Panc1 (cell line): Measurements from ENCODE around the gene METTL22.

Experiments used
- POLR2AphosphoS5 ChIP-seq: IDR thresholded peaks from 2 replicates; pipeline ENCODE4 v1.6.1; 2012; ENCODE audit warnings: mild to moderate bottlenecking, low read depth, low read length, moderate library complexity
- TCF7L2 ChIP-seq: IDR thresholded peaks from 2 replicates; pipeline ENCODE4 v1.6.1; 2011; ENCODE audit warnings: mild to moderate bottlenecking, low read depth, low read length, inconsistent platforms
- TF ChIP-seq, protein P1 (sequence below): fragments of 450-650 bp; IDR thresholded peaks from 2 replicates; pipeline ENCODE4 v1.5.1; 2017; ENCODE audit warnings: mild to moderate bottlenecking

DNA sequence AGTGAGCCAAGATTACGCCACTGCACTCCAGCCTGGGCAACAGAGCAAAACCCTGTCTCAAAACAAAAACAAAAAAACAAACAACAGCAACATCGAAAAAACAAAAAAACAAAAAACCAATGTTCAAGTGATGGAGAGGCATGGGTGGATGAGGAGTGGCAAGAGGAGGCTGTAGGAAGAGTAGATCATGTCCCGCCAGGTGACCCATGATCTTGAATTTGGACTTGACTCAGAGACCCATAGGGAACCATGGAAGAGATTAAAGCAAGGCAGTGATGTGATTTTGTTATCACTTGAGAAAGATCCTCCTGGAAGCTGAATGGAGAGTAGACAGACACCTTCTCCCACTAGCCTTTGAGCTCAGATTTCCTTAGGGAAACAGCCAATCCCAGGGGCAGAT is 64.1 kb downstream of the METTL22 start:
- TF ChIP-seq, protein P1, sequence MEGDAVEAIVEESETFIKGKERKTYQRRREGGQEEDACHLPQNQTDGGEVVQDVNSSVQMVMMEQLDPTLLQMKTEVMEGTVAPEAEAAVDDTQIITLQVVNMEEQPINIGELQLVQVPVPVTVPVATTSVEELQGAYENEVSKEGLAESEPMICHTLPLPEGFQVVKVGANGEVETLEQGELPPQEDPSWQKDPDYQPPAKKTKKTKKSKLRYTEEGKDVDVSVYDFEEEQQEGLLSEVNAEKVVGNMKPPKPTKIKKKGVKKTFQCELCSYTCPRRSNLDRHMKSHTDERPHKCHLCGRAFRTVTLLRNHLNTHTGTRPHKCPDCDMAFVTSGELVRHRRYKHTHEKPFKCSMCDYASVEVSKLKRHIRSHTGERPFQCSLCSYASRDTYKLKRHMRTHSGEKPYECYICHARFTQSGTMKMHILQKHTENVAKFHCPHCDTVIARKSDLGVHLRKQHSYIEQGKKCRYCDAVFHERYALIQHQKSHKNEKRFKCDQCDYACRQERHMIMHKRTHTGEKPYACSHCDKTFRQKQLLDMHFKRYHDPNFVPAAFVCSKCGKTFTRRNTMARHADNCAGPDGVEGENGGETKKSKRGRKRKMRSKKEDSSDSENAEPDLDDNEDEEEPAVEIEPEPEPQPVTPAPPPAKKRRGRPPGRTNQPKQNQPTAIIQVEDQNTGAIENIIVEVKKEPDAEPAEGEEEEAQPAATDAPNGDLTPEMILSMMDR = no peak
- TF ChIP-seq POLR2AphosphoS5 (no peak), TCF7L2 (no peak)
